Endothelial cell of umbilical vein (primary cell): ENCODE results near the gene RNF11.

ENCODE experiments used
- CTCF ChIP-seq, 2 donors: IDR thresholded peaks; 1 replicate in 1 of 2; 2 replicates in 1 of 2; pipeline ENCODE4 v1.5.1; 2011; ENCODE audit warnings: low read length in 2 of 2, mild to moderate bottlenecking in 2 of 2, moderate library complexity in 2 of 2, control low read depth in 1 of 2, inconsistent platforms in 1 of 2, low read depth in 1 of 2; ENCODE audit not compliant: insufficient read depth in 1 of 2; ENCODE audit errors: extremely low read depth in 1 of 2
- EZH2 ChIP-seq: IDR thresholded peaks from 2 replicates; pipeline ENCODE4 v1.6.1; 2012; ENCODE audit warnings: borderline replicate concordance, low read depth, mild to moderate bottlenecking, moderate library complexity, low read length, inconsistent platforms; ENCODE audit not compliant: severe bottlenecking
- GATA2 ChIP-seq: IDR thresholded peaks from 2 replicates; pipeline ENCODE4 v1.7.0; 2011; ENCODE audit warnings: low read depth, mild to moderate bottlenecking, moderate library complexity, mixed read lengths, low read length; ENCODE audit not compliant: insufficient read length, insufficient read depth
- JUN ChIP-seq: IDR thresholded peaks from 2 replicates; pipeline ENCODE4 v1.6.1; 2011; ENCODE audit warnings: borderline replicate concordance, low read depth; ENCODE audit not compliant: insufficient read length, insufficient read depth
- MYC ChIP-seq: IDR thresholded peaks from one replicate; pipeline ENCODE4 v1.6.1; 2011; ENCODE audit warnings: mild to moderate bottlenecking, low read depth, low read length
- POLR2A ChIP-seq: IDR thresholded peaks from 2 replicates; pipeline ENCODE4 v1.6.1; 2012; ENCODE audit warnings: low read depth, mild to moderate bottlenecking, control low read depth, low read length
- POLR2AphosphoS5 ChIP-seq: IDR thresholded peaks from 2 replicates; pipeline ENCODE4 v1.6.1; 2012; ENCODE audit warnings: low read depth, mild to moderate bottlenecking, control low read depth, low read length, moderate library complexity; ENCODE audit not compliant: insufficient read depth

- TF ChIP-seq JUN (no peak), CTCF (IDR thresholded peaks at IDR 0.05; ENCODE audit: extremely low read depth in 1 of 2, insufficient read depth in 1 of 2, low read depth in 1 of 2, low read length in 2 of 2) (no peak), POLR2A (no peak), POLR2AphosphoS5 (no peak), GATA2 (no peak), EZH2 (no peak), MYC (no peak)
Measured at GRCh38 chr1:51216631-51217030, 19.4 kb upstream of the RNF11 start.
